GM21360 (cell line): ENCODE results near the gene LINC01488.

Experiments used
- ATAC-seq: cut with Tn5 transposase; IDR thresholded peaks from one replicate; pipeline ENCODE4 v1.9.1; 2021; ENCODE audit warnings: mild to moderate bottlenecking, moderate library complexity; ENCODE audit not compliant: unreplicated experiment

LINC01488 gene

DNA sequence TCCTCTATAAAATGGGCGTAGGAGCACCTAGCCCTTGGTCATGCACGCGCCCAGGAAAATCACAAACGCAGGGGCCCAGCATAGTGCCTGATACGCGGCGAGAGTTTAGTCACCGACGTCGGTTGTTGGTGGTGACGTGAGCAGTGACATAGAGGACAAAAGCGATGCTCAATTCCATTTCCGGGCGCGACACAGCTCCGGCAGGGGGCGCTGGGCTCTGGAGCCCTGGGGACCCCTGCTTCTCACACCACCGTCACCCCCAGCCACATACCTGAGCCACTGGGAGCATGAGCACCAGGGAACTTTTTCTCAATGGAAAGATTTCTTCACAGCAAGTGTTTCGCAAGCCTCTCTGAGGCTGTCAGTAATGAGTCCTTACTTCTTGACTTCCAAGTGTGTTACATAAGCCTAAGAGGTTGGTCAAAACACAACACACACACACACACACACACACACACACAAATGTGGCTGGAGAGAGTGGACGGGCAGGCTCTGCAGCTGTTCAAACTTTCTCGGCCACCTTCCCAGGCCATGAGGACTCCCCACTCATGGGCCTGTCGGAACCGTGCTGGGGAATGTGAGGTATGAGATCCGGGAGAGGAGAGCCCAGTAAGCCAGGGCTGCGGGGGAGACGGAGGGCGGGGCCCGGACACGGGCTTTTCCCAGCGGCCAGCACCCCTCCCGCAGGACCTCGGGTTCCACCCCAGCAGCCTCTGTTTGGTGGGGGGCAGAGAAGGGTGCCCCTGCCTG is 36.9 kb upstream of the LINC01488 start:
- no peak for ATAC-seq

DNA sequence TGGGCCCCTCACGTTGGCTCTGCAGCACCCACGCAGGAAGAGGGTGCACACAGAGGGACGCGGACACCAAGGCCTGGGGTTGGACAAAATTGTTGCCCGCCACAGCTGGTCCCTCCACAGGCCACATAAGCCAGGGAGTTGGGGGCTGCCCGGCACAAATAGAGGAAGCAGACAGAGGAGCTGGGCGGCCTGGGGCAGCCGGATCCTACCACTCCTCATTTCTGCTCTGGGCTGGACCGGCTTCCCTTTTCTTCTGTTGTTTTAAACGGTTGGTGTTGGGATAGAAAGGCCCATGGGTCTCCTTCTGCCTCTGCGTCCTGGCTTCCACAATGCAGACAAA is 36.4 kb upstream of the LINC01488 start:
- ATAC-seq = no peak

GRCh38 chr11:69446108-69446507 is 35.4 kb upstream of the LINC01488 start:
- no peak for ATAC-seq

GRCh38 chr11:69447786-69448185 is 33.7 kb upstream of the LINC01488 start:
- no peak for ATAC-seq

- no peak for ATAC-seq
Measured at GRCh38 chr11:69448471-69449284, 32.8 kb upstream of the LINC01488 start.

- ATAC-seq = no peak
Measured at GRCh38 chr11:69449320-69450063, 32.0 kb upstream of the LINC01488 start.

DNA sequence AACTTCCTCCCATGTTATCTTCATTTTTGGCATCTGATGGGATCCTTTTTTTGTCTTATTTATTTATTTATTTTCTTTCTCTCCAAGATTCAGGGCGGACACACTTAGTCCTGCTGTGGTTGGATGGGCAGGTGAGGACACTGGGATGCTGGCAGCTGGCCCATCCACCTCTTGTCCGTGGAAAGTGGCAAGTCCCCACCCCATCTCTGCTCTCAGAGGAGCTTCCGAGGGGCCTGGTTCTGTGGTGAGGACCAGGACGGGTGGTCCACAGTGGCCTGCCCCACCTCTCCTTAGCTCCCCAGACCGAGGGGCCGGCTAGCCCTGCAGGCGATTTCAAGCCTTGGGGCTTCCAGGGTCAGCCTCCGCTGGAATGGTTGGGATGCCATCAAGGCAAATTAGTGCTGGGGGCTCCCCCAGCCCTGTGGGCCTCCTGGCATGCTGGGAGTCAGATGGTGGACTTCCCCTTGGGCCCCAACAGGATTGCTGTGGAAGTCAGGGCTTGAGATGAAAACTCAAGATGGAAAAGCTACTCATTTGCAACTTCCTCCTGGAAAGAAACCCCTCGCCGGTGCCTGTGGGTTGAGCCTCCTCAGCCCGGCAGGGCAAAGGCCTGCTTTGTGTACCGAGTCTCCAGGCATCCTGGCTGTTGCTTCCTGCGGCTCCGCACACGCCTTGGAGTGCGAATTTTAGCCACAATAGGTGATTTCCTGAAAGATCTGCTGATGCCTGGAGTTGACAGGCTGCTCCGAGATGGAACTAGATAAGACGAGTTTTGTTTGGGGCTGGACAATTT is 31.2 kb upstream of the LINC01488 start:
- no peak for ATAC-seq

GRCh38 chr11:69450857-69451220 is 30.6 kb upstream of the LINC01488 start:
- no peak for ATAC-seq

DNA sequence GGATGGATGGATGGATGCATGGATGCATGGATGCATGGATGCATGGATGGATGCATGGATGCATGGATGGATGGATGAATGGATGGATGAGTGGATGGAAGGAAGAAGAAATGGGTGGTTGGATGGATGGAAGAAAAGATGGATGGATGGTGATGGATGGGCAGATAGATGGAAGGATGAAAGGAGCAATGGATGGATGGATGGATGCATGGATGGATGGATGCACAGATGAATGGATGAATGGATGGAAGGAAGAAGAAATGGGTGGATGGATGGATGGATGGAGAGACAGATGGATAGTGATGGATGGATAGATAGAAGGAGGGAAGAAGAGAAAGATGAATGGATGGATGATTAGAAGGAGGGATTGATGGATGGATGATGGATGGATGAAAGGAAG is 30.2 kb upstream of the LINC01488 start:
- no peak for ATAC-seq

- ATAC-seq = no peak
Measured at GRCh38 chr11:69452206-69452987, 29.1 kb upstream of the LINC01488 start.

DNA sequence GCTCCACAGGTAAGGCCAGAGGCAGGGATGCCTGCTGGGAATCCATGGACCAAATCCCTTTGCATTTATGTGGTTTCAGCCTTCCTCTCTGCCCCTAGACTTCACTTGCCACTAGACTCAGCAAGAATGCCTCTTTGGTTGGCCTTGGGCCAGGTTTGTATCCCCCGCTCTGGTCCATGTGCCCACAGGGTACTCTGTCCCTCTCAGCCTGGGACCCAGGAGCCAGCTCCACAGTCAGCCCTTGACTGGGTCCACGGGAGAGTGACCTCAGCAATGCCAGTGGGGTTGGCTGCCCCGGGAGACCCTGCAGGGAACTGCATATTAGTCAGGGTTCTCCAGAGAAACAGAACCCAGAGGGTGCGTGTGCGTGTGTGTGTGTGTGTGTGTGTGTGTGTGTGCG is 28.3 kb upstream of the LINC01488 start:
- ATAC-seq = no peak

DNA sequence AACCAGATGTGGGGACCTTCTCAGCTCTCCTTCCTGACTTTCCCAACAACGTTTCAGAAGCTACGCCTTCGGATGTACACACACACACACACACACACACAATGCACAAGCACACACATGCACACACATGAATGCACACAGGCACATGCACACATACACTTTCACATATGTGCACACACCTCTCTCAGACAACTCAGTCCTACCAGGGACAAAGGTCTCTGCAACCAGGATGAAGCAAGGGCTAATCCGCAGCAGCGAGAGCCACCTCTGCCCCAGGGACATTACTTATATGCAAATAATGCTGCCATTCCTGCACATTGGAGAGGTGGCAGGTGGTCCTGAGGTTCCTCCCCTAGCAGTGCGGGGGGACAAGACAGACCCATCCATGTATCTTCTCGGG is 27.4 kb upstream of the LINC01488 start:
- no peak for ATAC-seq

DNA sequence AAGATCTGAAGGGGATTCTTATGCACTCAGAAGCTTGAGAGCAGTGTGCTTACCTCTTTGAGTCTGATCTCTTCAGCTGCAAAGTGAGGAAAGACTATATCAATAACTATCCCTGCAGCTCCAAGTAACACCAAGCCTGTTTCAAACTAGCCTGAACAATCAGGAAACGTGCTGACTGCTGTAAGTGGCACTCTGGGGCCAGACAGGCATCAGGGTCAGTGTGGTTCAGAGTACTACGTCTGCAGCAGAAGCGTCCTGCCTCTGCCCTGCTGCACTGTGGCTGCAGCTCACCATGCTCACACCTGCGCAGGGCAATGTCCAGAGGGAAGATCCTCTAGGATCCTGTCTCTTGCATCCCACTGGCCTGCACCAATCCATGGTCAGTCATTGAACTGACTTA is 25.5 kb upstream of the LINC01488 start:
- no peak for ATAC-seq

GRCh38 chr11:69456712-69457111 is 24.8 kb upstream of the LINC01488 start:
- no peak for ATAC-seq

DNA sequence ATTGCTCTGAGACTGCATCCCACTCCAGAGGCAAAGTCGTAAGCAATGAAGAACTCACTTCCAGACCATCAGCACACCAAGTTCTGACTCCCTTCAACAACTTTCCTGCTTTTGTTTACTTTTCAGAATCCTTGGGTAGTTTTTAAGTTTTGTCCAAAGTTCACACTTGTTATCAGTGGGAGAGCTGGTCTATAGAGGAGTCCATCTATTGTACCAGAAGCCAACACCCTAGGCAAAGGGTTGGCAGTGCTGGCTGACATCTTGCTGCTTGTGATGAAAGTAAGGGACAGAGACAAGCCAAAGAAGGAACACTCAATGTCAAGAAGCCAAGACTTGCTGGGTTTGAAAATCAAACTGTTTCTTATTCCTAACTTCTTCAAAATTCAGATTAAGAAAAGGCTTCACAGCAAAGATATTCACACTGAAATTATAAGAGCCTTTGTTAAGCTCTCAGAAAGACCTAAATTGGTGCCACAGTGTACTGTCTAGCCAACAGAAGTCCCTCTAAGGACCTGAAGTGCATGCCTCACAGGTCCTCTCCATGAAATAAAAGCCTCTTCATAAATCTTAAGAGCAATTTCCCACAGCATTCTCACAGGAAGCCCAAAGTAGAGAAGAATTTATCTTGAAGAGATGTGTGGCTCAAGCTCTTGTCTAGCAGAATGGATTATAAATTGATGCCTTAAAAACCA is 21.5 kb upstream of the LINC01488 start:
- no peak for ATAC-seq

DNA sequence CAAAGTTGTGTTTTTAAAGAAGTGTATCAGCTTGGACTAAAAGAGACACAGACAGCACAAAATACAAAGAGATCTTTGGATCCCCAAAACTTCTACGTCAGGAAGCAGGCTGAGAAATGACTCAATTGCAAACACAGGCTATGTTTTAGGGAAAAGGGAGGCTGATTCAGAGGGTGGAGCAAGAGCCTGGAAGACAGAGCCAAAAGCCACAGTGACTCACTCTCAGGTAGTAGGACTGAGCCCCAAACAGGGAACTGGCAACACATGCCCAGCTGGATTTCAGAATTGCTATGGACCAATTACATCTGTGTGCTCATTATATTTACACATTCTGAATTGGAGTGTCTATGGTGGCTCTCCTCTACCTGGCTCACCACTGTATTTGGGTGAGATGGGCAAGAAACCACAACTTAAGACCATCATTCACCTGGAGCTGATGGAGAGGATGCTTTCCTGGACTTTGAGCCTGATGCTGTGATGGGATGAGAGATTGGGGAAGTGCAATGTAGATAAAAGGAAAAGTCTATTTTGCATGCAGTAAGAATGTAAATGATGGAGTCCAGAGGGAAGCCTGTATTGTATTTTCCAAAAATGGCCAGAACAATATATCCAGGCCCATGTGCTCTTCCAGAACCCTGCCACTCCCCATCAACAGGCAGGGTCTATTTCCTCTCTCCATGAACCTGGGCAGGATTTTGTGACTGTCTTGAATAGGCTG is 20.8 kb upstream of the LINC01488 start:
- no peak for ATAC-seq

- ATAC-seq = no peak
Measured at GRCh38 chr11:69461272-69461962, 20.0 kb upstream of the LINC01488 start.
